ENCODE measurements around the gene TMEM121B.

TMEM121B gene

GRCh38 chr22:17120711-17121232, 388 bp downstream of the TMEM121B start:
- H3K36me3 Mint-ChIP-seq (ENCODE audit: low read depth) = no peaks in the 10 kb centered on the region
- no peak for TF ChIP-seq CTCF (IDR thresholded peaks at IDR 0.05; ENCODE audit: unreplicated experiment in 3 of 3)
- peaks cover 28% of the 10 kb centered on the region for H3K27me3 Mint-ChIP-seq (ENCODE audit: low read depth)
- H3K4me3 Mint-ChIP-seq = no peak overlapping the region
- H3K4me1 Mint-ChIP-seq = peaks cover 12% of the 10 kb centered on the region
- H3K9me3 Mint-ChIP-seq = no peaks in the 10 kb centered on the region
- H3K27ac Mint-ChIP-seq = no peak overlapping the region

GRCh38 chr22:17120281-17120680, 879 bp downstream of the TMEM121B start:
- Mint-ChIP-seq H3K27ac (no peak overlapping the region), H3K27me3 (ENCODE audit: low read depth) (peaks cover 28% of the 10 kb centered on the region), H3K36me3 (ENCODE audit: low read depth) (no peaks in the 10 kb centered on the region), H3K4me3 (peak overlapping the region in 2 of 3 experiments; percentile 56 to 63), H3K9me3 (no peaks in the 10 kb centered on the region), H3K4me1 (peaks cover 12% of the 10 kb centered on the region)
- TF ChIP-seq CTCF (IDR thresholded peaks at IDR 0.05; ENCODE audit: unreplicated experiment in 3 of 3) = no peak

- Mint-ChIP-seq H3K4me1 (peaks cover 12% of the 10 kb centered on the region), H3K4me3 (peak overlapping the region; percentile 69 to 78 (median 74)), H3K27me3 (ENCODE audit: low read depth) (peaks cover 28% of the 10 kb centered on the region), H3K36me3 (ENCODE audit: low read depth) (no peaks in the 10 kb centered on the region), H3K9me3 (no peaks in the 10 kb centered on the region), H3K27ac (no peak overlapping the region)
- TF ChIP-seq CTCF (IDR thresholded peaks at IDR 0.05; ENCODE audit: unreplicated experiment in 3 of 3) = no peak
Observed at GRCh38 chr22:17119481-17120202, 1.5 kb downstream of the TMEM121B start.

- H3K4me3 Mint-ChIP-seq = peak overlapping the region; percentile 74 to 78 (median 78)
- TF ChIP-seq CTCF (IDR thresholded peaks at IDR 0.05; ENCODE audit: unreplicated experiment in 3 of 3) = no peak
- H3K27me3 Mint-ChIP-seq (ENCODE audit: low read depth) = peaks cover 25% of the 10 kb centered on the region
- no peak overlapping the region for H3K27ac Mint-ChIP-seq
- no peaks in the 10 kb centered on the region for H3K36me3 Mint-ChIP-seq (ENCODE audit: low read depth)
- peaks cover 12% of the 10 kb centered on the region for H3K4me1 Mint-ChIP-seq
- no peaks in the 10 kb centered on the region for H3K9me3 Mint-ChIP-seq
Observed at GRCh38 chr22:17118342-17118741, 2.8 kb downstream of the TMEM121B start.

- H3K36me3 Mint-ChIP-seq (ENCODE audit: low read depth) = no peaks in the 10 kb centered on the region
- no peak for TF ChIP-seq CTCF (IDR thresholded peaks at IDR 0.05; ENCODE audit: unreplicated experiment in 3 of 3)
- H3K4me3 Mint-ChIP-seq = peak overlapping the region; percentile 74 to 78 (median 78)
- H3K9me3 Mint-ChIP-seq = no peaks in the 10 kb centered on the region
- H3K27ac Mint-ChIP-seq = no peak overlapping the region
- peaks cover 12% of the 10 kb centered on the region for H3K4me1 Mint-ChIP-seq
- H3K27me3 Mint-ChIP-seq (ENCODE audit: low read depth) = peaks cover 23% of the 10 kb centered on the region
Observed at GRCh38 chr22:17117890-17118289, 3.3 kb downstream of the TMEM121B start.

- Mint-ChIP-seq H3K9me3 (no peaks in the 10 kb centered on the region), H3K36me3 (ENCODE audit: low read depth) (no peaks in the 10 kb centered on the region), H3K27ac (no peak overlapping the region), H3K27me3 (ENCODE audit: low read depth) (peaks cover 18% of the 10 kb centered on the region), H3K4me1 (peaks cover 12% of the 10 kb centered on the region), H3K4me3 (peak overlapping the region in 2 of 3 experiments; percentile 42 to 65)
- no peak for TF ChIP-seq CTCF (IDR thresholded peaks at IDR 0.05; ENCODE audit: unreplicated experiment in 3 of 3)
Observed at GRCh38 chr22:17117400-17117799, 3.8 kb downstream of the TMEM121B start.
